ENCODE measurements around the gene GDF7.

Gene GDF7

GRCh38 chr2:20663196-20664070, 3.5 kb upstream of the GDF7 start:
- no peak for DNase-seq

GRCh38 chr2:20664071-20664390, 2.9 kb upstream of the GDF7 start:
- no peak for DNase-seq

DNA sequence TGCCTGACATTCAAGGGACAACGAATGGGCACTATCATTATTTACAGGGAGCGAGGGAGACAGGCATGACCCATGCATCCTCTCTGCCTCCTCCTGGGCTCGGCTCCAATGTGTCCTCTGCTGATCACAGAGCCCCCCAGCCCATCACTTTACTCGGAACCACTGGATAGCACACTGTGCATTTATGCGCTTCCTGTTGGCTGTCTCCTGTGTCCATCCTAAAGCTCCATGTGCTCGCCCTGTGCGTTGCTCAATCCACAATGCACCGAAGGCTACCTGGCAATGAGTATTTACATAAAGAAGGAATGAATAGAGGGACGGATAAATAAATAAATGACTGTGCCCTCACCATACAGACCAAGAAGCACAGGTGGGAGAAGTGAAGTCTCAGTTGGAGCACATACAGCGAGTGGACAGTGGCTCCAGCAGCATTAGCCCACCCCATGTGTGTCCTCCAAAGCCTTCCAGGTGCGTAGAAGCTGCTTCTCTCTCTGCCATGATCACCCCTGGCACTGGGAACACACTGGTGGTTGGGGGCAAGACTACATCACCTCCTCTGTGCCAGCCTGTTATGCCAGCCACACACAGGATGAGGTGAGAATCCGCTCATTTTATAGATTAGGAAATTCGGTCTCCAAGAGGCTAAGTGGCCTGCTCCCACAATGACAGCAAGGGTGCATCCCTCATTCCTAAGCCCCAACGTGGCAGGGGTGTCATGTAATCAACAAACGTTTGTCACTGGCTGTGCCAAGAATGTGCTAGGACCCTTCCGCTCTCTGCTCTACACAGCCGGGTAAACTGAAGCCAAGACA, 2.3 kb upstream of the GDF7 start:
- DNase-seq, result no peak

DNA sequence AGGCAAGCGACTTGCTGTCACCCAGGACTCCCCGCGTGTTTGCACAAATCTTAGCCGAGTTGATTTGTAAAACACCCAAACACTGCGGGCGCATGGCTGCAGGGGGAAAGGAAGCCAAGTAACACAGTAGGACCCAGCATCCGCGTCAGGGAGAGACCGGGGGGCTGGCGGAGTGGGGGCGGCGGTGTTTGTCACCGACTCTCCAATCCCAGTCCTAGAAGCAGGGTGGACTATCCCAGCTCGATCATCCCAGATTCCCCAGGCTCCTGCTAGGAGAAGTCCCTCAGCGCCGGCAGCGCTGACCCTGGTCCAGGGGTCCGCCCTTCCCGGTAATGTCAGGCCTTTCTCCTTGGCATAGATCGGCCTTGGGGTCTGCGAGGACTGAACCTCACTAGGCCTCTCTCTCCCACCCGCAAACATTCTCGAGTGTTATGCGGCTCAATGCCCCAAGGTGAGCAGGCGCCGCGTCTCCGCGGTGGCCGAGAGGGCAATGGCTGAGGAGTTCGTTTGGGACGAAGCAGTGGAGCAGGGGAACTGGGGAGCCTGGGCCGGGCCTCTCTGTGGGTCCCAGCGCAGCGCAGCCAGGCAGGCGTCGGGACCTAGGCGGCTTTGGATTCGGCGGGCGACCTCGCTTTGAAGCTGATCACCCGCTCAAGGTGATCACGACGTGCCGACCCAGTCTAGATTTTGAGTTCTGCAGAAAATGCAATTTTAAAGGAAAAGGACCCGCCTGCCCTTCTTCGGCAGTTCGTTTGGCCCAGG, 1.5 kb upstream of the GDF7 start:
- DNase-seq, result no peak

DNA sequence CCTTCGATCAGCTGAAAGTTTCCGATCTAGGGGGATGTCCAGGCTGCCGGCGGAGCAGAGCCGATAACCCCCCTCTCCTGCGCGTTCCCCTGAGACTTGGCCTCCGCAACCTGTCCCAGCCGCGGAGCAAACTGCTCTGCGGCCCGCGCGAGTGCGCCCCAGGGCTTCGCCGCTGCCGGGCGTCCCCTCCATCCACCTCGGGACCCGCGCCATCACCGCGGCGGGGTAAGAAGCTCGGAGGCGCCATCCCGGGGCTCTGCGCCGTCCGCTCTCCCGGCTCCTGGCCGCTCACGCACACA, 990 bp upstream of the GDF7 start:
- no peak for DNase-seq

GRCh38 chr2:20667151-20667530, 197 bp downstream of the GDF7 start:
- no peak for DNase-seq

GRCh38 chr2:20667531-20668401, 822 bp downstream of the GDF7 start:
- no peak for DNase-seq

DNA sequence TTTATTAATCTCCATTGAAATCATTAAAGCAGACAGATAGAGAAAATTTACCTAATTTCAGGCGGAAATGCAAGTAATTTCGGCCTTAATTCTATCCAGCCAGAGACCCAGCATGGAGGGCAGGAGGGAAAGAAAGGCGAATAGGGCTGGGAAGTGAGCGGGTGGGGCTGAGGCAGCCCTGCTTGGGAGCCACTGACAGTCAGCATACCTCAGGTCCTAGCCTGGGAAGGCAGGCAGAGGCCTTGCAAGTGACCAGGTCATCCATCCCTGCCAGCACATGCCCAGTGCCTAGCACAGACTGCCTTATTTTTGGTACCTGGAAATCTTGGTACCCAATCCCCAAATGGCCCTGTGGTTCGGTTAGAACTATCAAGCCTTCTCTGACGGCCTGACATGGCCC, 1.5 kb downstream of the GDF7 start:
- DNase-seq, result no peak

DNA sequence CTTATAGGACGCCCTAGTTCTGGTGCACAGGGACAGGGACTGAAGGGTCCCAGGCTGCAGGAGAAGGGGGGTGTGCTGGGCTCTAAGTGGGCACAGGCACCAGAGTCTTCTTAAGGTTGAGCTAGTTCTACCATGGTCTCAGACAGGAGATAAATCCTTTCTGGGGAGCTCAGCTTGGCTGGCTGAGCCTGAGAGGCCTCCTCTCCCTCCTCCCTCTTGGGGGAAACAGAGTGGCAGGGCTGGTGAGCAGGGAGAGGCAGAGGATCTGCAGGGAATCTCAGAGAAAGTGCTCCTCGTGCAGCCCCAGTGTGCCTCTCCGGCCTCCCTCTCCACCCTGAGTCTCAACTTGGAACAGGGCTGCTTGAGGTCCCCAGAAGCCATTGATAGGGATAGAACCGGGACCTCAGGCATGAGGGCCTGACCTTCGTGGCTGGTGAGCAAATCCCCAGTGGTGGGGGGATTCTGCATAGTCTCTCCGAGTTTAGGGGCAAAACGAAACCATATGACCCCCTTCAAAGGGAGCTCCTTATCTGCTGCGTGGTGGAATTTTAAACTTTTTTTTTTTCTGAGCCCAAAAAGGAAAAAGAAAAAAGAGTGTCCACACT, 2.0 kb downstream of the GDF7 start:
- no peak for DNase-seq

DNA sequence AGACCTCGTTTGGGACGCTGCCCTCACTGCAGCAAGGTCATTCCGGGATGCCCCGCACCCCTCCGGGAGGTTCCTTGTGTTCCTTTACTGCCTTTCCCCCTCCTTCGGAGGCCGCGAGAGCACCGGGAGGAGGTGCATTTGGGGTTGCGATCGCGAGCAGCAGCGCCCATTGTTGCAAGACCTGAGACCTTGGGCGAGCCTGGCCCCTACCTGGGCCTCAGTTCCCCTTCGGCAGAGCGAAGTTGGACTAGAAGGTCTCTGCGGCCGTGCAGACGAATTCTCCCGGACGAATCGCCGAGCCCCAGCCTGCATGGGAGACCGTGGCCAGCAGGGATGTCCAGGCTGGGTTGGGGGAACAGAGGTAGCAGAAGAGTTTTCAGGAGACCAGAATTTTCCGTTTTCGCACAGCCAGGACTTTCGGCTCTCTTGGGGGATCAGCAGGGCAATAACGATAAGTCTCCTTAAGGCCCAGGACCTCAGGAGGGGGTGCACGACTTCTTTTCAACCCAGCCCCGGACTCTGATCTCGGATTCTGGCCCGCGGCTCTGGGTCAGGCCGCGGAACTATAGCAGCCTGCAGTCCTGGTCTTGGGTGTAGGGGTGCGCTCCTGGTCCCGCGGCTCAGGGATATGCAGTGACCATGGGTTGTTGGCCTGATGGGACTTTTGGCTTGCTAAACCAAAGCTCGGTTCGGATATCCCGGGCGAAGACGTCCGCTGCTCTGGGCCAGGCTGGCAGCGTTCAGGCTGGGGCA, 2.8 kb downstream of the GDF7 start:
- no peak for DNase-seq

GRCh38 chr2:20670315-20671035, 3.5 kb downstream of the GDF7 start:
- DNase-seq, result no peak

DNA sequence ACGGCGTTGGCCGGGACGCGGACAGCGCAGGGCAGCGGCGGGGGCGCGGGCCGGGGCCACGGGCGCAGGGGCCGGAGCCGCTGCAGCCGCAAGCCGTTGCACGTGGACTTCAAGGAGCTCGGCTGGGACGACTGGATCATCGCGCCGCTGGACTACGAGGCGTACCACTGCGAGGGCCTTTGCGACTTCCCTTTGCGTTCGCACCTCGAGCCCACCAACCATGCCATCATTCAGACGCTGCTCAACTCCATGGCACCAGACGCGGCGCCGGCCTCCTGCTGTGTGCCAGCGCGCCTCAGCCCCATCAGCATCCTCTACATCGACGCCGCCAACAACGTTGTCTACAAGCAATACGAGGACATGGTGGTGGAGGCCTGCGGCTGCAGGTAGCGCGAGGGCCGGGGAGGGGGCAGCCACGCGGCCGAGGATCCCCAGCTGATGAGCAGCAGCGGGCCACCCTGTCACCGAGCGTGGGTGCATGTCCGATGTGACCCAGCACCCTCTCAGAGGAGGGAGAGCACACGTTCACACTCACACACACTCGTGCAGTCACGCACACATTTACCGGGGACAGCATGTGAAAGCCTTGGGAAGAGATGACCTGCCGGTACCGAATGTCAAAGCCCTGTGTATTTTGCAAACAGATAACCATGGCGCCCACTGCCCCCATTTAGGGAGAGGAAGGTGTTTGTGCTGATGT, 4.2 kb downstream of the GDF7 start:
- no peak for DNase-seq

- DNase-seq, result no peak
Observed at GRCh38 chr2:20671736-20672080, 4.8 kb downstream of the GDF7 start.

- DNase-seq, result no peak
Observed at GRCh38 chr2:20672201-20672951, 5.4 kb downstream of the GDF7 start.

GRCh38 chr2:20673686-20674308, 6.9 kb downstream of the GDF7 start:
- DNase-seq, result no peak

DNA sequence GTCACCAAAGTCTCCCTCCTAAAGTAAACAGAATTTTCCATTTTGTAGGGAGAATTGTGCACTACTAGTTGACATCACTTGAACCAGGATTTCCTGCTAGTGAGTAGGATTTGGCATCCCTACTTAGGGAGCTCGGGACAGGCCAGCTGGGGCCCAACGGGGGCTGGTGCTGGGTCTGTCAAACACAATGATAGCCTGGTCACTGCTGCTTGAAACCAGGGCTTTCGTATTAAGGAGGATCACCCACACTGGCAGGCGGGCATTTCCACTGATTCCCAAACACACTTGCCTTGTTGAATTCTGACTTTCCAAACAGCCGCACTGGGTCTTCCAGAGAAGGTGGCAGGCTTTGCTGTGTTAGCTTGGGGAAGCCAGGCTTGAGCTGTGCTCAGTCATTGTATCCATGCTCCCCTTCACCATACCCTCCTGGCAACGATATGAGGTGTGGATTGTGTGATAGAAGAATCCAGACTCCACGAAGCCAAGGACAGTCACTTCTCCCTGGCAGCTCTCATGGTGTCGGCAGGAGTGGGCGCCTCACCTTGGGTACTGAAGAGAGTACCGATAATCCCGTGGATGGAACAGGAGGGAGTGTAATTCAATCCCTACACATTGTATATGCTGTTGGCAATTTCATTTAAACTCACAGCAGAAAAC, 7.5 kb downstream of the GDF7 start:
- DNase-seq, result no peak

GRCh38 chr2:20674974-20675679, 8.2 kb downstream of the GDF7 start:
- DNase-seq, result no peak

Data from CD4-positive, alpha-beta T cell treated with Interleukin-21 for 1 hour (primary cell).